H1 (cell line): ENCODE results near the gene ZNF750. TPM values are rescaled to one million over a fixed set of nuclear protein-coding genes. Genes with fewer than 3 reads are reported as not detected.

Experiments
- CTCF ChIA-PET: fragments of 300-600 bp; sonication (Branson Sonifier 250); formaldehyde crosslinking; loops from one replicate; lab custom pipeline; 2021; ENCODE audit not compliant: partially characterized antibody; lab: Charles Lee
- POLR2A ChIA-PET: fragments of 300-600 bp; sonication (Branson Sonifier 250); formaldehyde crosslinking; loops from one replicate; lab custom pipeline; 2021; ENCODE audit warnings: inconsistent platforms; ENCODE audit not compliant: partially characterized antibody; lab: Charles Lee
- DNase-seq, 2 experiments: peaks; one replicate each; pipeline versions ENCODE4 v3.0.0 to v3.0.0-alpha.2; 2010 to 2022; ENCODE audit warnings: low spot score in 2 of 2, low read depth in 1 of 2, mixed read lengths in 1 of 2
- FAIRE-seq: peaks from 2 replicates; lab custom pipeline; 2011; peaks lifted over from hg19 to GRCh38; lab: Jason Lieb, UNC
- H2AFZ ChIP-seq: 2 replicates; pipeline ENCODE4 v1.8.1; 2012; ENCODE audit warnings: low read length, inconsistent platforms
- H2AK5ac ChIP-seq: 2 replicates; pipeline ENCODE4 v1.6.1; 2013; ENCODE audit warnings: low read depth, low read length
- H2BK120ac ChIP-seq: replicated peaks from 2 replicates; pipeline ENCODE3; 2013; ENCODE audit warnings: low read depth, low read length, inconsistent platforms
- H2BK12ac ChIP-seq: 2 replicates; pipeline ENCODE4 v1.6.1; 2013; ENCODE audit warnings: low read depth, low read length
- H2BK15ac ChIP-seq: 2 replicates; pipeline ENCODE4 v1.6.1; 2013; ENCODE audit warnings: low read length
- H2BK20ac ChIP-seq: 2 replicates; pipeline ENCODE4 v1.6.1; 2013; ENCODE audit warnings: low read length
- H2BK5ac ChIP-seq: 2 replicates; pipeline ENCODE4 v1.6.1; 2013; ENCODE audit warnings: low read depth, low read length
- H3K14ac ChIP-seq: 2 replicates; pipeline ENCODE4 v1.6.1; 2013; ENCODE audit warnings: inconsistent platforms; ENCODE audit not compliant: insufficient read length
- H3K18ac ChIP-seq: 2 replicates; pipeline ENCODE4 v1.6.1; 2013; ENCODE audit warnings: low read length; ENCODE audit errors: extremely low read depth
- H3K23ac ChIP-seq: 2 replicates; pipeline ENCODE4 v1.6.1; 2013; ENCODE audit warnings: inconsistent platforms; ENCODE audit not compliant: insufficient read length
- H3K23me2 ChIP-seq: 2 replicates; pipeline ENCODE4 v1.6.1; 2013; ENCODE audit warnings: low read depth, low read length
- H3K27ac ChIP-seq: 2 replicates; pipeline ENCODE4 v1.6.1; 2011; ENCODE audit warnings: low read depth, low read length, inconsistent platforms
- H3K27me3 ChIP-seq, 4 experiments: replicated peaks in 1 of 4; 1 replicate in 1 of 4; 2 replicates in 3 of 4; pipeline versions ENCODE4 v1.6.1 to v1.8.1; 2011 to 2013; ENCODE audit warnings: low read length in 3 of 4, mild to moderate bottlenecking in 3 of 4, inconsistent platforms in 2 of 4, mixed read lengths in 2 of 4, moderate library complexity in 1 of 4; ENCODE audit not compliant: control insufficient read depth in 3 of 4, insufficient read depth in 3 of 4; ENCODE audit errors: extremely low read depth in 1 of 4
- H3K36me3 ChIP-seq, 4 experiments: 2 replicates each; pipeline versions ENCODE4 v1.6.1 to v1.8.1; 2011 to 2013; ENCODE audit warnings: mild to moderate bottlenecking in 4 of 4, low read length in 3 of 4, moderate library complexity in 2 of 4, control low read depth in 1 of 4, inconsistent platforms in 1 of 4; ENCODE audit not compliant: insufficient read depth in 4 of 4, control insufficient read depth in 2 of 4
- H3K4ac ChIP-seq: replicated peaks from 2 replicates; pipeline ENCODE3; 2013; ENCODE audit warnings: low read length, low read depth, mixed read lengths, inconsistent platforms; ENCODE audit not compliant: insufficient read length
- H3K4me1 ChIP-seq, 4 experiments: replicated peaks in 1 of 4; 1 replicate in 1 of 4; 2 replicates in 3 of 4; pipeline versions ENCODE4 v1.6.1 to v1.8.1; 2011 to 2013; ENCODE audit warnings: low read length in 3 of 4, inconsistent platforms in 2 of 4, mixed read lengths in 1 of 4; ENCODE audit not compliant: insufficient read depth in 4 of 4, control insufficient read depth in 3 of 4
- H3K4me2 ChIP-seq, 2 experiments: 2 replicates each; pipeline versions ENCODE4 v1.6.1 to v1.8.1; 2011 to 2013; ENCODE audit warnings: low read depth in 2 of 2, low read length in 2 of 2, control low read depth in 1 of 2, inconsistent platforms in 1 of 2, mild to moderate bottlenecking in 1 of 2; ENCODE audit not compliant: insufficient read depth in 1 of 2
- H3K4me3 ChIP-seq, 4 experiments: fragments of 200-600, 300-600 bp in 1 of 4; sonication (generic), shearing (Covaris generic), sonication (Bioruptor Twin) in 1 of 4; 2 replicates each; pipeline versions ENCODE4 v1.5.1 to v1.8.1; 2011 to 2016; ENCODE audit warnings: low read length in 4 of 4, low read depth in 3 of 4, control low read depth in 2 of 4, inconsistent platforms in 2 of 4, mild to moderate bottlenecking in 2 of 4, mixed read lengths in 1 of 4, moderate library complexity in 1 of 4; ENCODE audit not compliant: insufficient read depth in 2 of 4; ENCODE audit errors: extremely low read depth in 1 of 4
- H3K56ac ChIP-seq: replicated peaks from 2 replicates; pipeline ENCODE3; 2013; ENCODE audit warnings: low read depth, mild to moderate bottlenecking, mixed read lengths, low read length, inconsistent platforms; ENCODE audit not compliant: insufficient read length
- H3K79me1 ChIP-seq: 2 replicates; pipeline ENCODE4 v1.6.1; 2013; ENCODE audit warnings: low read depth, low read length, control low read depth
- H3K79me2 ChIP-seq, 2 experiments: 2 replicates each; pipeline versions ENCODE4 v1.6.1 to v1.8.1; 2012 to 2013; ENCODE audit warnings: low read length in 2 of 2, mild to moderate bottlenecking in 2 of 2, inconsistent platforms in 1 of 2; ENCODE audit not compliant: insufficient read depth in 2 of 2, control insufficient read depth in 1 of 2
- H3K9ac ChIP-seq, 4 experiments: replicated peaks in 1 of 4; 1 replicate in 1 of 4; 2 replicates in 3 of 4; pipeline versions ENCODE4 v1.6.1 to v1.8.1; 2011 to 2013; ENCODE audit warnings: low read depth in 3 of 4, low read length in 3 of 4, control low read depth in 2 of 4, mild to moderate bottlenecking in 2 of 4, moderate library complexity in 2 of 4, inconsistent platforms in 1 of 4; ENCODE audit errors: extremely low read depth in 1 of 4
- H3K9me3 ChIP-seq, 2 experiments: 2 replicates each; pipeline versions ENCODE4 v1.6.1 to v1.8.1; 2012 to 2013; ENCODE audit warnings: mild to moderate bottlenecking in 2 of 2, moderate library complexity in 2 of 2, control low read depth in 1 of 2, inconsistent platforms in 1 of 2, low read depth in 1 of 2, low read length in 1 of 2, mixed read lengths in 1 of 2; ENCODE audit not compliant: insufficient read depth in 2 of 2
- H4K20me1 ChIP-seq, 2 experiments: replicated peaks in 1 of 2; 2 replicates each; pipeline versions ENCODE3 to v1.8.1; 2011 to 2013; ENCODE audit warnings: inconsistent platforms in 2 of 2, low read length in 2 of 2, mild to moderate bottlenecking in 1 of 2; ENCODE audit not compliant: insufficient read depth in 2 of 2, control insufficient read depth in 1 of 2
- H4K5ac ChIP-seq: 2 replicates; pipeline ENCODE4 v1.6.1; 2013; ENCODE audit warnings: low read length, low read depth, mixed read lengths, inconsistent platforms; ENCODE audit not compliant: insufficient read length
- H4K8ac ChIP-seq: 2 replicates; pipeline ENCODE4 v1.8.0; 2013; ENCODE audit warnings: mild to moderate bottlenecking, moderate library complexity, low read length, inconsistent platforms; ENCODE audit not compliant: insufficient read depth; ENCODE audit errors: extremely low read depth
- H4K91ac ChIP-seq: replicated peaks from 2 replicates; pipeline ENCODE3; 2013; ENCODE audit warnings: low read length, mixed read lengths, inconsistent platforms; ENCODE audit not compliant: insufficient read length
- FOSL1 ChIP-seq: IDR thresholded peaks from 2 replicates; pipeline ENCODE4 v1.6.1; 2011; ENCODE audit warnings: mild to moderate bottlenecking, low read depth, low read length, moderate library complexity; ENCODE audit not compliant: insufficient read depth
- HDAC6 ChIP-seq: IDR thresholded peaks from one replicate; pipeline ENCODE4 v1.7.1; 2012; ENCODE audit warnings: low read depth, mild to moderate bottlenecking, inconsistent platforms, low read length, moderate library complexity
- RBBP5 ChIP-seq: IDR thresholded peaks from 2 replicates; pipeline ENCODE4 v1.7.1; 2012; ENCODE audit warnings: low read depth, mild to moderate bottlenecking, inconsistent platforms, low read length, moderate library complexity, borderline replicate concordance
- WGBS, 2 experiments: shearing (Covaris generic) in 1 of 2; methylation state at CpG; one replicate each; pipeline versions ENCODE4 v1.1.6 to v1.1.7; 2013 to 2015; ENCODE audit warnings: low lambda C conversion rate in 2 of 2, mixed read lengths in 2 of 2, inconsistent platforms in 1 of 2, low coverage in 1 of 2, missing lambda C conversion rate in 1 of 2; ENCODE audit not compliant: insufficient replicate concordance in 2 of 2, insufficient coverage in 1 of 2, insufficient read length in 1 of 2; ENCODE audit errors: extremely low coverage in 1 of 2, missing lambda C conversion rate in 1 of 2; 5-methylcytosine and 5-hydroxymethylcytosine counted together
- polyA plus RNA-seq, 7 experiments: library from polyadenylated mRNA; depleted of rRNA in 3 of 7; stranded (reverse) in 5 of 7; unstranded in 2 of 7; fragments of >200 nt in 5 of 7; fragments of 200-250 nt in 2 of 7; gene quantifications; 1 replicate in 5 of 7; 2 replicates in 1 of 7; 4 replicates in 1 of 7; pipeline versions ENCODE4 v1.2.1 to v1.2.3, GENCODE V29; 2011 to 2013; ENCODE audit warnings: missing spikeins in 2 of 7, mixed read lengths in 2 of 7
- total RNA-seq: library from RNA; stranded (reverse); fragmentation: NEBNext Ultra II Directional; extraction: Animal tissue kit (Norgen Biotek cat#: 25700); gene quantifications from 2 replicates; pipeline ENCODE4 v1.2.1, GENCODE V29; 2021

Gene ZNF750
- total and polyA plus RNA-seq, 2 of the 8 experiments (the other 6 are each of a cell fraction or from before 2014, with no cell fraction given): not detected

- H3K23ac ChIP-seq: no peak overlapping the region
- H3K27ac ChIP-seq: no peak overlapping the region
- no peak for DNase-seq
- H3K4me3 ChIP-seq: no peak overlapping the region
- H3K4ac ChIP-seq: no peak overlapping the region
- H3K27me3 ChIP-seq: no peaks in the 10 kb centered on the region
- no peak for FAIRE-seq
- no peak overlapping the region for H4K8ac ChIP-seq
- CTCF ChIA-PET: interaction anchor here (0.6 to 1.6 kb wide), 4 partner anchors 16 to 128 kb away, joined by 3 to 5 read pairs (median 4); no protein-coding TSS in a partner anchor
- H2BK15ac ChIP-seq: no peak overlapping the region
- H3K79me1 ChIP-seq: peaks cover 28% of the 10 kb centered on the region
- 0 out of 2 replicates have a peak, but pooled peaks cover 2% of the 10 kb centered on the region for H3K23me2 ChIP-seq
- no peak overlapping the region for H2AFZ ChIP-seq
- no peak overlapping the region for H2BK20ac ChIP-seq
- no peaks in the 10 kb centered on the region for H3K4me1 ChIP-seq
- no peak overlapping the region for H3K4me2 ChIP-seq
- no peaks in the 10 kb centered on the region for H3K9me3 ChIP-seq
- no peak overlapping the region for H3K56ac ChIP-seq
- peaks cover 0 to 34% of the 10 kb centered on the region in 2 experiments; a peak in 2 of 4 replicates for H3K79me2 ChIP-seq
- peaks cover 0 to 5% (median 0%) of the 10 kb centered on the region in 4 experiments; a peak in 3 of 8 replicates for H3K36me3 ChIP-seq
- POLR2A ChIA-PET: no interaction called here
- no peak overlapping the region for H3K14ac ChIP-seq
- no peak overlapping the region for H2BK12ac ChIP-seq
- no peak overlapping the region for H2AK5ac ChIP-seq
- no peak overlapping the region for H3K18ac ChIP-seq
- H2BK5ac ChIP-seq: no peak overlapping the region
- WGBS, 2 experiments: 87% methylated on average over 10 of the region's 13 CpGs; no CpG with 5 or more reads in 1 of the 2 experiments
- H2BK120ac ChIP-seq: no peak overlapping the region
- H3K9ac ChIP-seq: no peak overlapping the region
- H4K5ac ChIP-seq: no peak overlapping the region
- no peak overlapping the region for H4K91ac ChIP-seq
- peaks cover 8 to 22% of the 10 kb centered on the region in 2 experiments for H4K20me1 ChIP-seq
- no peak for TF ChIP-seq HDAC6
- no peak for TF ChIP-seq FOSL1
- TF ChIP-seq RBBP5: no peak
These were observed 49.4 kb downstream of the ZNF750 start for GRCh38 chr17:82790391-82790790.
